ENCODE data around the gene PACS2. TPM values are rescaled to one million over a fixed set of nuclear protein-coding genes. Genes with fewer than 3 reads are reported as not detected.

Gene PACS2
- total RNA-seq, 1 experiment from 2014 or later: 55.2 TPM

DNA sequence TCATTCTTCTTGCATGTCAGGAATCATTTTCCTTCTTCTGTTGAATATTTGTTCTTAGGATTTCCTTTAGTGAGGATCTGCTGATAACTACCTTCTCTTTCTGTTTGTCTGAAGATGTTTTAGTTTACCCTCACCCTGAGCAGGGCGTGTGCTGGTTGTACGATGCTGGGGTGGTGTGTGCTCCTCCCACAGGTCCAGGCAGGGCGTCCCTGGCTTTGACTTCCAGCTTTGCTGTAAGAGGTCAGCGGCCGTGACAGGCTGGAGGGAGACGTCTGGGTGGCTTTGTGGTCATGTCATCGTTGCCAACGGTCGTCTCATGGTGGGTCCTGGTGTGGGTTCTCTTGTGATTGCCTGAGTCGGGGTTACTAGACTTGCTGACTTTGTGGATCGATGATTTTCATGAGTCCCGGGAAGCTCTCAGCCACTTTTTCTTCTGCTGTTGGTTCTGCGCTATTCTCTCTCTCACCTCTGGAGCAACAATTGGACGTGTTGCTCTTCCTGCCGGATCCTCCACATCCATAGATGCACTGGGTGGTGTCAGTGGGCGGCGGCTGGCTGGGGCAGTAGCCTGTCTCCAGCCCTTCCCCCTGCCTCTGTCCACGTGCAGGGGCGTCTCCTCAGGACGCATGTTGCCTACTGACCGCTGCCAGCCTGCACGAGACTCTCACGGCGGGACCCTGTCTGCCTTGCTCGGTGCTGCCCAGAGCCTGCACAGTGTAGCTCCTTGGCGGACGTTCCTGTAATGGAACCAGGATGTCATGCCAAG, 8.4 kb downstream of the PACS2 start:
- ChIA-PET POLR2A (no interaction called here), CTCF (no interaction called here)
- Histone ChIP-seq H3K27ac (ENCODE audit: low read length) (no peak overlapping the region), H3K36me3 (ENCODE audit: control insufficient read depth, insufficient read depth, low read length) (no peaks in the 10 kb centered on the region), H3K27me3 (ENCODE audit: control insufficient read depth, insufficient read depth, low read length) (no peaks in the 10 kb centered on the region), H3K4me3 (ENCODE audit: low read depth in 2 of 2, low read length in 2 of 2) (no peak overlapping the region), H3K4me1 (ENCODE audit: control insufficient read depth, insufficient read depth, low read length) (no peaks in the 10 kb centered on the region), H3K9me3 (ENCODE audit: control insufficient read depth, insufficient read depth, low read depth, low read length) (no peaks in the 10 kb centered on the region)
- DNase-seq (ENCODE audit: low read depth, low spot score) (no peak), ATAC-seq (no peak)
- no TSS peak for BruUV-seq (replicated peaks)
- in situ Hi-C loops (cut with HindIII; ENCODE audit: low pct_unique_long_range_greater_than_20kb, low sequenced_read_pairs) (no loop called here), intact Hi-C loops (cut with micrococcal nuclease; ENCODE audit: unreplicated experiment) (no loop called here)
- TF ChIP-seq, protein P1, sequence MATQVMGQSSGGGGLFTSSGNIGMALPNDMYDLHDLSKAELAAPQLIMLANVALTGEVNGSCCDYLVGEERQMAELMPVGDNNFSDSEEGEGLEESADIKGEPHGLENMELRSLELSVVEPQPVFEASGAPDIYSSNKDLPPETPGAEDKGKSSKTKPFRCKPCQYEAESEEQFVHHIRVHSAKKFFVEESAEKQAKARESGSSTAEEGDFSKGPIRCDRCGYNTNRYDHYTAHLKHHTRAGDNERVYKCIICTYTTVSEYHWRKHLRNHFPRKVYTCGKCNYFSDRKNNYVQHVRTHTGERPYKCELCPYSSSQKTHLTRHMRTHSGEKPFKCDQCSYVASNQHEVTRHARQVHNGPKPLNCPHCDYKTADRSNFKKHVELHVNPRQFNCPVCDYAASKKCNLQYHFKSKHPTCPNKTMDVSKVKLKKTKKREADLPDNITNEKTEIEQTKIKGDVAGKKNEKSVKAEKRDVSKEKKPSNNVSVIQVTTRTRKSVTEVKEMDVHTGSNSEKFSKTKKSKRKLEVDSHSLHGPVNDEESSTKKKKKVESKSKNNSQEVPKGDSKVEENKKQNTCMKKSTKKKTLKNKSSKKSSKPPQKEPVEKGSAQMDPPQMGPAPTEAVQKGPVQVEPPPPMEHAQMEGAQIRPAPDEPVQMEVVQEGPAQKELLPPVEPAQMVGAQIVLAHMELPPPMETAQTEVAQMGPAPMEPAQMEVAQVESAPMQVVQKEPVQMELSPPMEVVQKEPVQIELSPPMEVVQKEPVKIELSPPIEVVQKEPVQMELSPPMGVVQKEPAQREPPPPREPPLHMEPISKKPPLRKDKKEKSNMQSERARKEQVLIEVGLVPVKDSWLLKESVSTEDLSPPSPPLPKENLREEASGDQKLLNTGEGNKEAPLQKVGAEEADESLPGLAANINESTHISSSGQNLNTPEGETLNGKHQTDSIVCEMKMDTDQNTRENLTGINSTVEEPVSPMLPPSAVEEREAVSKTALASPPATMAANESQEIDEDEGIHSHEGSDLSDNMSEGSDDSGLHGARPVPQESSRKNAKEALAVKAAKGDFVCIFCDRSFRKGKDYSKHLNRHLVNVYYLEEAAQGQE (IDR thresholded peaks at IDR 0.05; ENCODE audit: insufficient read depth in 1 of 2, low read depth in 2 of 2, low read length in 1 of 2): no peak
- TF ChIP-seq TCF7L2 (IDR thresholded peaks at IDR 0.05; ENCODE audit: low read depth, low read length): no peak

DNA sequence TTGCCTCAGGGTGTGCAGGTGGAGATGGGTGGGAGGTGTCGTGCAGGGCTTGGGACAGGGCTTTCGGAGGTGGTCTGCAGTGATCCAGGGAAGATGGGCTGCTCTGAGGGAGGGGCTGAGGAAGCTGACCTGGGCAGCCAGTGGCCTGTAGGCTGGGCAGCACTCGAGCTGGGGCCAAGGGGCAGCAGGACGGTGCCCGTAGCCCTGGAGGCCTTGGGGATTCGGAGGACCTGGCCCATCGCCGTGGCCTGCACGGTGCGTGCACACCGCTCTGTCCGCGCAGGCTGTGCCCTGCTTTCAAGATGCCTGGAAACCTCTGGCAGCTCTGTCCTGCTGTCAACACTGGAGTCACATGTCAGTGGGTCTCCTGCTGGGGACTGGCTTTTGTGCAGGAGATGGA, 9.1 kb downstream of the PACS2 start:
- no peak for TF ChIP-seq TCF7L2 (IDR thresholded peaks at IDR 0.05; ENCODE audit: low read depth, low read length)
- no peak for TF ChIP-seq SIN3A (IDR thresholded peaks at IDR 0.05; ENCODE audit: borderline replicate concordance, insufficient read depth, low read depth, low read length)
- TF ChIP-seq, protein P1 (IDR thresholded peaks at IDR 0.05; ENCODE audit: insufficient read depth in 1 of 2, low read depth in 2 of 2, low read length in 1 of 2): no peak
- TF ChIP-seq CTCF (IDR thresholded peaks at IDR 0.05): no peak
- no peak for TF ChIP-seq POLR2AphosphoS5 (IDR thresholded peaks at IDR 0.05; ENCODE audit: low read depth, low read length)
- DNase-seq (ENCODE audit: low read depth, low spot score): no peak
- H3K4me1 ChIP-seq (ENCODE audit: control insufficient read depth, insufficient read depth, low read length): no peaks in the 10 kb centered on the region
- no peak for ATAC-seq
- POLR2A ChIA-PET: no interaction called here
- no peaks in the 10 kb centered on the region for H3K27me3 ChIP-seq (ENCODE audit: control insufficient read depth, insufficient read depth, low read length)
- in situ Hi-C loops (cut with HindIII; ENCODE audit: low pct_unique_long_range_greater_than_20kb, low sequenced_read_pairs) (no loop called here), intact Hi-C loops (cut with micrococcal nuclease; ENCODE audit: unreplicated experiment) (no loop called here)
- no peaks in the 10 kb centered on the region for H3K9me3 ChIP-seq (ENCODE audit: control insufficient read depth, insufficient read depth, low read depth, low read length)
- CTCF ChIA-PET: no interaction called here
- no peaks in the 10 kb centered on the region for H3K36me3 ChIP-seq (ENCODE audit: control insufficient read depth, insufficient read depth, low read length)
- BruUV-seq (replicated peaks): no TSS peak
- H3K4me3 ChIP-seq (ENCODE audit: low read depth in 2 of 2, low read length in 2 of 2): no peak overlapping the region
- no peak overlapping the region for H3K27ac ChIP-seq (ENCODE audit: low read length)
